GM23338 (cell line): ENCODE measurements around the gene ADGRD1. TPM values are rescaled to one million over a fixed set of nuclear protein-coding genes. Genes with fewer than 3 reads are reported as not detected.

ENCODE experiments used
- ATAC-seq: fragments of 200-7000 bp; cut with Tn5 transposase; 3 replicates; pipeline ENCODE4 v1.9.1; 2020
- DNase-seq: peaks from one replicate; pipeline ENCODE4 v3.0.0-alpha.2; 2015; ENCODE audit warnings: low spot score
- H2AFZ ChIP-seq: fragments of 200-600 bp; sonication (generic); 2 replicates; pipeline ENCODE4 v1.8.0; 2016; ENCODE audit warnings: antibody characterized with exemption, mild to moderate bottlenecking, moderate library complexity
- H3F3A ChIP-seq: fragments of 200-600 bp; sonication (generic); replicated peaks from 2 replicates; pipeline ENCODE4 v1.8.0; 2017; ENCODE audit warnings: antibody characterized with exemption, mixed run types, low read depth
- H3K27ac ChIP-seq: fragments of 200-600 bp; sonication (generic); 2 replicates; pipeline ENCODE4 v1.6.1; 2016; ENCODE audit warnings: low read depth
- H3K27me3 ChIP-seq: fragments of 200-600 bp; sonication (generic); 2 replicates; pipeline ENCODE4 v1.8.0; 2016; ENCODE audit warnings: mild to moderate bottlenecking, mixed run types, moderate library complexity; ENCODE audit not compliant: insufficient read depth
- H3K36me3 ChIP-seq: fragments of 200-600 bp; sonication (generic); 2 replicates; pipeline ENCODE4 v1.8.0; 2016; ENCODE audit warnings: mild to moderate bottlenecking; ENCODE audit not compliant: insufficient read depth
- H3K4me1 ChIP-seq: fragments of 200-600 bp; sonication (generic); 2 replicates; pipeline ENCODE4 v1.8.0; 2016; ENCODE audit warnings: mild to moderate bottlenecking, moderate library complexity; ENCODE audit not compliant: insufficient read depth
- H3K4me2 ChIP-seq: fragments of 200-600 bp; sonication (generic); 2 replicates; pipeline ENCODE4 v1.7.1; 2017; ENCODE audit warnings: mixed run types
- H3K4me3 ChIP-seq: fragments of 200-600 bp; sonication (generic); 2 replicates; pipeline ENCODE4 v1.6.1; 2016; ENCODE audit warnings: mixed run types
- H3K79me2 ChIP-seq: fragments of 200-600 bp; sonication (generic); replicated peaks from 2 replicates; pipeline ENCODE4 v1.8.0; 2017; ENCODE audit warnings: mild to moderate bottlenecking; ENCODE audit not compliant: insufficient read depth
- H3K9me2 ChIP-seq: fragments of 200-600 bp; sonication (generic); 2 replicates; pipeline ENCODE4 v1.8.0; 2017; ENCODE audit not compliant: insufficient read depth
- H4K20me1 ChIP-seq: fragments of 200-600 bp; sonication (generic); replicated peaks from 2 replicates; pipeline ENCODE4 v1.8.0; 2017; ENCODE audit warnings: mild to moderate bottlenecking; ENCODE audit not compliant: insufficient read depth
- H3K27ac Mint-ChIP-seq: 2 replicates; pipeline ENCODE4 v1.8.0; 2020; ENCODE audit warnings: inconsistent platforms, mild to moderate bottlenecking, moderate library complexity, mixed read lengths
- H3K27me3 Mint-ChIP-seq: 3 replicates; pipeline ENCODE4 v1.8.0; 2022; ENCODE audit warnings: low read depth, mild to moderate bottlenecking, moderate library complexity, mixed read lengths, inconsistent platforms; ENCODE audit not compliant: insufficient read depth, poor library complexity
- H3K36me3 Mint-ChIP-seq: 3 replicates; pipeline ENCODE4 v1.8.0; 2021; ENCODE audit warnings: low read depth, mild to moderate bottlenecking, inconsistent platforms, moderate library complexity, mixed read lengths
- H3K4me1 Mint-ChIP-seq: 3 replicates; pipeline ENCODE4 v1.8.0; 2020; ENCODE audit warnings: mild to moderate bottlenecking, inconsistent platforms, mixed read lengths
- H3K4me3 Mint-ChIP-seq: 3 replicates; pipeline ENCODE4 v1.8.0; 2021; ENCODE audit warnings: moderate library complexity, mild to moderate bottlenecking, inconsistent platforms, mixed read lengths
- H3K9me3 Mint-ChIP-seq: 3 replicates; pipeline ENCODE4 v1.8.0; 2020; ENCODE audit warnings: moderate library complexity, mild to moderate bottlenecking, inconsistent platforms, mixed read lengths
- CREB1 ChIP-seq: fragments of 250-450 bp; sonication (Bioruptor Pico); IDR thresholded peaks from 2 replicates; pipeline ENCODE4 v1.5.0; 2020; ENCODE audit warnings: low read depth, mild to moderate bottlenecking, moderate library complexity
- EZH2 ChIP-seq: fragments of 200-600 bp; sonication (generic); IDR thresholded peaks from one replicate; pipeline ENCODE4 v1.8.0; 2017; ENCODE audit warnings: antibody characterized with exemption, mild to moderate bottlenecking, low read depth; ENCODE audit not compliant: unreplicated experiment
- JUNB ChIP-seq: IDR thresholded peaks from one replicate; pipeline ENCODE4 v1.6.1; 2016; ENCODE audit warnings: antibody characterized with exemption; ENCODE audit not compliant: unreplicated experiment
- NANOG ChIP-seq: IDR thresholded peaks from 2 replicates; pipeline ENCODE4 v1.6.1; 2016; ENCODE audit warnings: antibody characterized with exemption, borderline replicate concordance
- POLR2AphosphoS5 ChIP-seq: IDR thresholded peaks from 2 replicates; pipeline ENCODE4 v1.6.1; 2016; ENCODE audit warnings: antibody characterized with exemption, low read depth
- STAT1 ChIP-seq: IDR thresholded peaks from one replicate; pipeline ENCODE4 v1.6.1; 2016; ENCODE audit warnings: antibody characterized with exemption; ENCODE audit not compliant: unreplicated experiment
- ZNF114 ChIP-seq: fragments of 250-450 bp; sonication (Bioruptor Pico); IDR thresholded peaks from 2 replicates; pipeline ENCODE4 v1.5.0; 2020; ENCODE audit warnings: mild to moderate bottlenecking, moderate library complexity
- polyA plus RNA-seq: library from polyadenylated mRNA; unstranded; fragments of >200 nt; fragmentation: Nextera tagmentation; extraction: Ambion mirVana; gene quantifications from 2 replicates; pipeline ENCODE4 v1.2.1, GENCODE V29; 2016
- total RNA-seq: library from RNA; depleted of rRNA; stranded (reverse); fragments of >200 nt; shearing (Covaris generic); gene quantifications from 2 replicates; pipeline ENCODE4 v1.2.3, GENCODE V29; 2014
- TF ChIP-seq, protein P1 (sequence below), 2 experiments: fragments of 200-600 bp in 1 of 2; sonication (generic) in 1 of 2; conservative IDR thresholded peaks; 2 replicates each; pipeline versions ENCODE4 v1.5.1 to v1.6.1; 2016 to 2017; ENCODE audit warnings: antibody characterized with exemption in 2 of 2, low read depth in 2 of 2, mild to moderate bottlenecking in 2 of 2, moderate library complexity in 1 of 2
- TF ChIP-seq, protein P2 (sequence below): IDR thresholded peaks from 2 replicates; pipeline ENCODE4 v1.6.1; 2016; ENCODE audit warnings: antibody characterized with exemption
- TF ChIP-seq, protein P3 (sequence below): fragments of 250-450 bp; sonication (Bioruptor Pico); IDR thresholded peaks from 2 replicates; pipeline ENCODE4 v1.5.0; 2020; ENCODE audit warnings: mild to moderate bottlenecking, moderate library complexity

Gene ADGRD1
- total and polyA plus RNA-seq, 2 experiments from 2014 or later = 1.4 TPM; not detected in 1

DNA sequence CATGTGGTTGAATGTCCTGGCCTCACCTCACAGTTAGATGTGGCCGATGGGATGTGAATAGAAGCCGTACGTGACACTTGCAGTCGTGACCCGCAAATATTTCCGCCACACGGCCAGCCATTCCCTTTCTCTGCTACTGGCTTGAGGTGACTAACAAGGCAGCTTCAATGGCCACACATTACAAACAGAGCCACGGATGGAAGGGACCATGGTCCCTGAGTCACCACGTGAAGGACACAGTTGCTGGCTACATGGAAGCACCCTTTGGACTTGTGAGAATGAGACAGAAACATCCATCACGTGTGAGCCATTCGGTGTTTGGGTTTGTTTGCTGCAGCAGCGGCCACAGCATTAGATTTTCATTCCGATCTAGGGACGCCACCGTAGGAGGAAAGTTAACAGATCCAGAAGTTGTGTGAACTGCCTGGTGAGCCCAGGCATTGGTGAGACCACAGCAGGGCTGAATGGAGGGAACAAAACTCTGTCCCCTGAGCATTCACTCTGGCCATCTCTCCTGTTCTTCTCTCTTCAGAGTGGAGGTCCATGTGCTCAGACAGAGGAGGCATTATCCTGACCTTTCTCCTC is 33.5 kb upstream of the ADGRD1 start (continued):
- TF ChIP-seq JUNB = no peak
- TF ChIP-seq, protein P1, sequence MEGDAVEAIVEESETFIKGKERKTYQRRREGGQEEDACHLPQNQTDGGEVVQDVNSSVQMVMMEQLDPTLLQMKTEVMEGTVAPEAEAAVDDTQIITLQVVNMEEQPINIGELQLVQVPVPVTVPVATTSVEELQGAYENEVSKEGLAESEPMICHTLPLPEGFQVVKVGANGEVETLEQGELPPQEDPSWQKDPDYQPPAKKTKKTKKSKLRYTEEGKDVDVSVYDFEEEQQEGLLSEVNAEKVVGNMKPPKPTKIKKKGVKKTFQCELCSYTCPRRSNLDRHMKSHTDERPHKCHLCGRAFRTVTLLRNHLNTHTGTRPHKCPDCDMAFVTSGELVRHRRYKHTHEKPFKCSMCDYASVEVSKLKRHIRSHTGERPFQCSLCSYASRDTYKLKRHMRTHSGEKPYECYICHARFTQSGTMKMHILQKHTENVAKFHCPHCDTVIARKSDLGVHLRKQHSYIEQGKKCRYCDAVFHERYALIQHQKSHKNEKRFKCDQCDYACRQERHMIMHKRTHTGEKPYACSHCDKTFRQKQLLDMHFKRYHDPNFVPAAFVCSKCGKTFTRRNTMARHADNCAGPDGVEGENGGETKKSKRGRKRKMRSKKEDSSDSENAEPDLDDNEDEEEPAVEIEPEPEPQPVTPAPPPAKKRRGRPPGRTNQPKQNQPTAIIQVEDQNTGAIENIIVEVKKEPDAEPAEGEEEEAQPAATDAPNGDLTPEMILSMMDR (conservative IDR thresholded peaks at IDR 0.05; ENCODE audit: low read depth in 2 of 2) = no peak
- TF ChIP-seq STAT1 = no peak
- no peak for TF ChIP-seq ZNF114 (CRISPR knock-in tag)
- TF ChIP-seq CREB1 (CRISPR knock-in tag) = no peak

DNA sequence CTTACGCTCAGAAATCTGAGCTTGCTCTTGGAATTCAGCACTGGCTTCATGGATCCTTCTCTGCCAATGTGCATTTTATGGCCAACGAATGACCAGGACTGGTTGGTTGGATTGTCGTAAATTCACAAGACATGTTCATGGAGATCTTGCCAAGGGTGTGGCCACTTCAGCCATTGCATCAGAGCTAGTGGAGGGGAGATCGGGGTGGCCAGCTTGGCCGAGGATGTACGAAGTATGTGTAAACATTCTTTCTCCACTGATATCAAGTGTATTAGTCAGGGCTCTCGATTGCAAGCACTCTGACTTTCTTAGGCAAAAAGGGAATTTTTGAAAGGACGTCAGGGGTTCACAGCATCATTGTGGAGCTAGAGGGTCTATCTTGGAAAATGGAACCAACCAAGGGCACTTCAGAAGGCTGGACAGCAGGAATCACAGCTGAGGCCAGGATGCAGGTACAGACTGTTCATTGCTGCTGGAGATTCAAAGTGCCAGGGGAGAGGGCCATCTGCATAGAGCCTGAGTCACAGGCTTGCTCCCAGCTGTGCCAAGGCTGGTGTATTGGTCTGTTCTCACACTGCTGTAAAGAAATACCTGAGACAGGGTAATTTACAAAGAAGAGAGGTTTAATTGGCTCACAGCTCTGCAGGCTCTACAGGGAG is 32.9 kb upstream of the ADGRD1 start:
- Histone ChIP-seq H4K20me1 (no peaks in the 10 kb centered on the region), H3K4me3 (no peak overlapping the region), H3K27me3 (no peaks in the 10 kb centered on the region), H3F3A (0 out of 2 replicates have a peak, but pooled peaks cover 4% of the 10 kb centered on the region), H3K9me2 (no peaks in the 10 kb centered on the region), H3K27ac (no peak overlapping the region), H3K36me3 (no peaks in the 10 kb centered on the region), H3K79me2 (no peaks in the 10 kb centered on the region), H3K4me2 (no peak overlapping the region), H3K4me1 (peaks cover 7% of the 10 kb centered on the region; the same call in 1 of the 2 replicates), H2AFZ (no peak overlapping the region)
- Mint-ChIP-seq H3K27ac (no peak overlapping the region), H3K27me3 (peaks cover 10% of the 10 kb centered on the region), H3K4me3 (no peak overlapping the region), H3K9me3 (no peaks in the 10 kb centered on the region), H3K4me1 (peaks cover 8% of the 10 kb centered on the region; the same call in 2 of the 3 replicates), H3K36me3 (no peaks in the 10 kb centered on the region; the same call in 2 of the 3 replicates)
- no peak for ATAC-seq
- DNase-seq = no peak
- TF ChIP-seq CREB1 (CRISPR knock-in tag) (no peak), EZH2 (no peak), ZNF114 (CRISPR knock-in tag) (no peak), NANOG (no peak), POLR2AphosphoS5 (no peak), STAT1 (no peak)
- TF ChIP-seq, protein P2, sequence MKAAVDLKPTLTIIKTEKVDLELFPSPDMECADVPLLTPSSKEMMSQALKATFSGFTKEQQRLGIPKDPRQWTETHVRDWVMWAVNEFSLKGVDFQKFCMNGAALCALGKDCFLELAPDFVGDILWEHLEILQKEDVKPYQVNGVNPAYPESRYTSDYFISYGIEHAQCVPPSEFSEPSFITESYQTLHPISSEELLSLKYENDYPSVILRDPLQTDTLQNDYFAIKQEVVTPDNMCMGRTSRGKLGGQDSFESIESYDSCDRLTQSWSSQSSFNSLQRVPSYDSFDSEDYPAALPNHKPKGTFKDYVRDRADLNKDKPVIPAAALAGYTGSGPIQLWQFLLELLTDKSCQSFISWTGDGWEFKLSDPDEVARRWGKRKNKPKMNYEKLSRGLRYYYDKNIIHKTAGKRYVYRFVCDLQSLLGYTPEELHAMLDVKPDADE = no peak
- TF ChIP-seq, protein P1 (conservative IDR thresholded peaks at IDR 0.05; ENCODE audit: low read depth in 2 of 2) = no peak
- TF ChIP-seq, protein P3, sequence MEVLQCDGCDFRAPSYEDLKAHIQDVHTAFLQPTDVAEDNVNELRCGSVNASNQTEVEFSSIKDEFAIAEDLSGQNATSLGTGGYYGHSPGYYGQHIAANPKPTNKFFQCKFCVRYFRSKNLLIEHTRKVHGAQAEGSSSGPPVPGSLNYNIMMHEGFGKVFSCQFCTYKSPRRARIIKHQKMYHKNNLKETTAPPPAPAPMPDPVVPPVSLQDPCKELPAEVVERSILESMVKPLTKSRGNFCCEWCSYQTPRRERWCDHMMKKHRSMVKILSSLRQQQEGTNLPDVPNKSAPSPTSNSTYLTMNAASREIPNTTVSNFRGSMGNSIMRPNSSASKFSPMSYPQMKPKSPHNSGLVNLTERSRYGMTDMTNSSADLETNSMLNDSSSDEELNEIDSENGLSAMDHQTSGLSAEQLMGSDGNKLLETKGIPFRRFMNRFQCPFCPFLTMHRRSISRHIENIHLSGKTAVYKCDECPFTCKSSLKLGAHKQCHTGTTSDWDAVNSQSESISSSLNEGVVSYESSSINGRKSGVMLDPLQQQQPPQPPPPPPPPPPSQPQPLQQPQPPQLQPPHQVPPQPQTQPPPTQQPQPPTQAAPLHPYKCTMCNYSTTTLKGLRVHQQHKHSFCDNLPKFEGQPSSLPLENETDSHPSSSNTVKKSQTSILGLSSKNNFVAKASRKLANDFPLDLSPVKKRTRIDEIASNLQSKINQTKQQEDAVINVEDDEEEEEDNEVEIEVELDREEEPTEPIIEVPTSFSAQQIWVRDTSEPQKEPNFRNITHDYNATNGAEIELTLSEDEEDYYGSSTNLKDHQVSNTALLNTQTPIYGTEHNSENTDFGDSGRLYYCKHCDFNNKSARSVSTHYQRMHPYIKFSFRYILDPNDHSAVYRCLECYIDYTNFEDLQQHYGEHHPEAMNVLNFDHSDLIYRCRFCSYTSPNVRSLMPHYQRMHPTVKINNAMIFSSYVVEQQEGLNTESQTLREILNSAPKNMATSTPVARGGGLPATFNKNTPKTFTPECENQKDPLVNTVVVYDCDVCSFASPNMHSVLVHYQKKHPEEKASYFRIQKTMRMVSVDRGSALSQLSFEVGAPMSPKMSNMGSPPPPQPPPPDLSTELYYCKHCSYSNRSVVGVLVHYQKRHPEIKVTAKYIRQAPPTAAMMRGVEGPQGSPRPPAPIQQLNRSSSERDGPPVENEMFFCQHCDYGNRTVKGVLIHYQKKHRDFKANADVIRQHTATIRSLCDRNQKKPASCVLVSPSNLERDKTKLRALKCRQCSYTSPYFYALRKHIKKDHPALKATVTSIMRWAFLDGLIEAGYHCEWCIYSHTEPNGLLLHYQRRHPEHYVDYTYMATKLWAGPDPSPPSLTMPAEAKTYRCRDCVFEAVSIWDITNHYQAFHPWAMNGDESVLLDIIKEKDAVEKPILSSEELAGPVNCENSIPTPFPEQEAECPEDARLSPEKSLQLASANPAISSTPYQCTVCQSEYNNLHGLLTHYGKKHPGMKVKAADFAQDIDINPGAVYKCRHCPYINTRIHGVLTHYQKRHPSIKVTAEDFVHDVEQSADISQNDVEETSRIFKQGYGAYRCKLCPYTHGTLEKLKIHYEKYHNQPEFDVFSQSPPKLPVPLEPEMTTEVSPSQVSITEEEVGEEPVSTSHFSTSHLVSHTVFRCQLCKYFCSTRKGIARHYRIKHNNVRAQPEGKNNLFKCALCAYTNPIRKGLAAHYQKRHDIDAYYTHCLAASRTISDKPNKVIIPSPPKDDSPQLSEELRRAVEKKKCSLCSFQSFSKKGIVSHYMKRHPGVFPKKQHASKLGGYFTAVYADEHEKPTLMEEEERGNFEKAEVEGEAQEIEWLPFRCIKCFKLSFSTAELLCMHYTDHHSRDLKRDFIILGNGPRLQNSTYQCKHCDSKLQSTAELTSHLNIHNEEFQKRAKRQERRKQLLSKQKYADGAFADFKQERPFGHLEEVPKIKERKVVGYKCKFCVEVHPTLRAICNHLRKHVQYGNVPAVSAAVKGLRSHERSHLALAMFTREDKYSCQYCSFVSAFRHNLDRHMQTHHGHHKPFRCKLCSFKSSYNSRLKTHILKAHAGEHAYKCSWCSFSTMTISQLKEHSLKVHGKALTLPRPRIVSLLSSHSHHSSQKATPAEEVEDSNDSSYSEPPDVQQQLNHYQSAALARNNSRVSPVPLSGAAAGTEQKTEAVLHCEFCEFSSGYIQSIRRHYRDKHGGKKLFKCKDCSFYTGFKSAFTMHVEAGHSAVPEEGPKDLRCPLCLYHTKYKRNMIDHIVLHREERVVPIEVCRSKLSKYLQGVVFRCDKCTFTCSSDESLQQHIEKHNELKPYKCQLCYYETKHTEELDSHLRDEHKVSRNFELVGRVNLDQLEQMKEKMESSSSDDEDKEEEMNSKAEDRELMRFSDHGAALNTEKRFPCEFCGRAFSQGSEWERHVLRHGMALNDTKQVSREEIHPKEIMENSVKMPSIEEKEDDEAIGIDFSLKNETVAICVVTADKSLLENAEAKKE (CRISPR knock-in tag) = no peak
